Putamen (tissue), 1 donor: Measurements from ENCODE around the gene RB1.
"Not testable (repeated sequence)": the region's sequence is repeated elsewhere in the genome, so short reads cannot be mapped to it uniquely, and the experiment has no call there.

Source experiments
- DNase-seq: peaks from one replicate; pipeline ENCODE4 v3.0.0-alpha.2; 2016; ENCODE audit warnings: low spot score

RB1 gene

DNA sequence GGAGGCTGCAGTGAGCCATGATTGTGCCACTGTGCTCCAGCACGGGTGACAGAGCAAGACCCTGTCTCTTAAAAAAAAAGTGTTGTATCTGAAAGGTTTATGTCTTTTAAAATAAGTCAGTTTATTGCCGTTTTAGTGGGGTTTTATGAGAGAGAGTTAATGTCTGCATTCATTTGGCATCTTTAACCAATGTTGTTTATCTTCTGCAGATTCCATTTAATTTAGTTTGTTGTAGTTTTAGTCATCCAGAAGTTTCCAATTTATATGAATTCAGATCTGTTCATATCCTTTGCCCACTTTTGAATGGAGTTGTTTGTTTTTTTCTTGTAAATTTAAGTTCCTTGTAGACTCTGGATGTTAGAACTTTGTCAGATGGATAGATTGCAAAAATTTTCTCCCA, 146.1 kb downstream of the RB1 start:
- no peak for DNase-seq

DNA sequence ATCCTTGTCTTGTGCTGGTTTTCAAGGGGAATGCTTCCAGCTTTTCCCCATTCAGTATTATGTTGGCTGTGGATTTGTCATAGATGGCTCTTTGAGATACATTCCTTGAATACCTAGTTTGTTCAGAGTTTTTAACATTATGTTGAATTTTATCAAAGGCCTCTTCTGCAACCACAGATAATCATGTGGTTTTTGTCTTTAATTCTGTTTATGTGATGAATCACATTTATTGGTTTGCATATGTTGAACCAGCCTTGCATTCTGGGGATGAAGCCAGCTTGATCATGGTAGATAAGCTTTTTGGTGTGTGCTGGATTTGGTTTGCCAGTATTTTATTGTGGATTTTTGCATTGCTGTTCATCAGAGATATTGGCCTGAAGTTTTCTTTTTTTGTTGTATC, 147.6 kb downstream of the RB1 start:
- not testable (repeated sequence) for DNase-seq

DNA sequence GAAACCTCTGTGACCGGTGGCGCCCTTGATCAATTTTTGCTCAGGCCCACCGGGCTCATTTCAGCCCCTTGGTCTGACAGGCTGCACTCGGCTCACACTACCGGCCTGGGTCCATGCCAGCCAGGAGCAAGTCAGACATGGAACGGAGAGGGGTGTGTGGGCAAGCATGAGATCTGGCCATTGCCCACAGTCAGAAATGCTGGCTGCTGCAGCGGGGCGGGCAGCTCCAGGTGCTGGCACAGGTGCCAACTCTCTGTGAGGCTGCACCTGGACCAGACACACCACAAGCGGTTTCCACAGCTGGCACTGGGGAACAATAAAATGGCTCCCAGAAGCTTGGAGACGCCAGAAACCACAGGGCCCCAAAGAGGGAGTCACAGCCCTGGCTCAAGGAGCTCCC, 153.0 kb downstream of the RB1 start:
- DNase-seq, result no peak

DNA sequence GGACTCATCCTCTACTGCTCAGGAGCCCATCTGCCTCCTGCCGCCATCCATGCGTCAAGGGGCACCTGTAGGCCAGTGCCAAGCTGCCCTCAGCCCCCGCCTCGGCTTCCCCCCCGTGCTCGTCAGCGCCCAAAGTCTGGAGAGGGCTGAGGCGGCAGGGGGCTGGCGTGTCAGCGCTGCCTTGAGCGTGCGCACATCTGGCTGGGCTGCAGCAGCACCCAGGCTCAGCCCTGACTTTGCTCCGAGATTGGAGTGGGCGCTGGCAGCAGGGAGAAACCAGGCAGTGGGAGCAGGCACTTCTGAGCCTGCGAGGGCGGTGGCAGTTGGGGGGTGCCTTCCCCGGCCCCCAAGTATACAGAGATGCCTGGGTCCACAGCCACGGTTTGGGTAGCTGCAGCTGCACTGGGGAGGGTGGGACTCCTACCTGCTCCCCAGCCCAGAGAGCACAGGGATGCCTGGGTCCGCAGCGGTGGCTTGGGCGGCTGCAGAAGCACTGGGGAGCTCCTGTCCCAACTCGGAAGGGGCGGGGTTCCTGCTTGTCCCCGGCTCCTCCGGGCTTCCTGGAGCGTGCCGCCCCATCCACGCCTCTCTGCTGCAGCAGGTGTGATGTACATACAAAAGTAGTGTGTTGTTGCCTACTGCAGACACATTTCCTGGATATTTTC, 154.2 kb downstream of the RB1 start:
- DNase-seq, result no peak

- no peak for DNase-seq
Observed at GRCh38 chr13:48475230-48475629, 171.7 kb downstream of the RB1 start.

GRCh38 chr13:48476215-48476614, 172.7 kb downstream of the RB1 start:
- DNase-seq, result no peak

DNA sequence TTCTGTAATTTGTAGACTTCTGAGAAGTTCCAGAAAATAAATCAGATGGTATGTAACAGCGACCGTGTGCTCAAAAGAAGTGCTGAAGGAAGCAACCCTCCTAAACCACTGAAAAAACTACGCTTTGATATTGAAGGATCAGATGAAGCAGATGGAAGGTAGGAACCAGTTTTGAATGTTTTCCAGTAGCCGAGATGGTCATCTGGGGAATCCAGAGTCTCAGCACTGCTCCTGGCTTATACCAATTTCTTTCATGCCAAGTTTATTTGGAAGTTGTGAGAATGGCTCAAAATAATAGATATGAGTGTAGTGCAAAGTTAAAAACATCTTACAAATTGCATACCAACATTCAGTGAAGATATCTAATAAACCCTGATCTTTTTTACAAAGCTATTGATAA, 173.1 kb downstream of the RB1 start:
- DNase-seq, result no peak

- no peak for DNase-seq
Observed at GRCh38 chr13:48477191-48477855, 173.8 kb downstream of the RB1 start.

- no peak for DNase-seq
Observed at GRCh38 chr13:48478391-48478790, 174.8 kb downstream of the RB1 start.

- no peak for DNase-seq
Observed at GRCh38 chr13:48483575-48483974, 180.0 kb downstream of the RB1 start.

GRCh38 chr13:48485432-48485831, 181.9 kb downstream of the RB1 start:
- no peak for DNase-seq

GRCh38 chr13:48486362-48486761, 182.8 kb downstream of the RB1 start:
- no peak for DNase-seq

GRCh38 chr13:48486836-48487235, 183.3 kb downstream of the RB1 start:
- DNase-seq, result no peak

GRCh38 chr13:48487968-48488367, 184.4 kb downstream of the RB1 start:
- DNase-seq, result no peak

DNA sequence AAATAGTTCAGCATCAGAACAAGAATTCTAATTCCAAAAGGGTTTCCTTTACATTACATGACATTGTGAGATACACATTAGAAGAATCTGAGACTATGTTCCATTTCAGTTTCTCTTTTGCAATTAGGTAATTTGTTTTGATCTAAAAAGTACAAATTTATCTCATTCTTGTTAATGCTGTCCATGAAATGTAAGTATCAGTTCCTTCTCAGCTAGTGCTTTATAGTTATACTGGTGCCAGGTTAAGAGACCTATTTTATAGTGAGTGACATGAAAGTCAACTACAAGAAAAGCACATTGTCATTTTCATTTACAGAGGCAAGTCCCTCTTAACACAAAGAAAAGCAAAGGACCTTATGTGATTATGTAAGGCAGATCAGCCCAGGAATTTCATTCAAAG, 185.4 kb downstream of the RB1 start:
- no peak for DNase-seq

DNA sequence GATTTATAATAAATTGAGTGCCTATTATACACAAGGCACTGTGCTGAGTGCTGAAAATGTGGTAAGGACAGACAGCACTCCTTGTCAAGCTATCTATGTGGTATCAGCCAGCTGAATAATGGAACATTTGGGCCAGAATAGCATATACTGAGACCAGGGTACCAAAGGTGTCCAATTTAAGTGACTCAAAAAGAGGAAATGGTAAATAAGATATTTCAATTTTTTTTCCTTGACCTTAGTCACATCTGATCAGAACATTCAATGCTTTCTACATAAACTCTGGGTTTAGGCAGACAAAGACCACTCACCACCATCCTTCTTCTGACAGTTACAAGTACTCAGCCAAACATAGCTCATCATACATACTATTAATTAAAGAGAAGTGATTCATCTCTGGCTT, 186.1 kb downstream of the RB1 start:
- no peak for DNase-seq

DNA sequence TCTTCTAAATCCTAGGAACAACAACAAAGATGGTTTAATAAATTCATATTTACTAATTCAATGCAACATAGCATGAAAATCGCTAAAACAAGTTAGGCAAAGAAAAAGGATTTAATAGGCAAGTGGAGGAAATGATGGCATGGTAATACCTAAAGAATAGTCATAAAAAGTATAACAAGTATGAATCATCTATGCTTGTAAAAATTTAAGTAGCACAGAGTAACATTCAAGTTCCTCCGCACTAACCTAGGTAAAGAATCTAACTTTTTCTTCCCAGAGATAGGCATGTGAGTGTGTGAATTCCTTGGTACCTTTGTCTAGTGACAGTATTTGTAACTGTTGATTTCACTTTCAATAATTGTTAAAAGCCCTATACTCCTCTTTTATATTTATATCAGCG, 186.7 kb downstream of the RB1 start:
- DNase-seq, result no peak

- DNase-seq, result no peak
Observed at GRCh38 chr13:48491423-48492095, 188.0 kb downstream of the RB1 start.

- DNase-seq, result no peak
Observed at GRCh38 chr13:48492096-48492440, 188.5 kb downstream of the RB1 start.

- peak; percentile 66 for DNase-seq
Observed at GRCh38 chr13:48492470-48493065, 189.0 kb downstream of the RB1 start.

- DNase-seq, result no peak
Observed at GRCh38 chr13:48493066-48493765, 189.7 kb downstream of the RB1 start.

- no peak for DNase-seq
Observed at GRCh38 chr13:48493851-48494250, 190.3 kb downstream of the RB1 start.

DNA sequence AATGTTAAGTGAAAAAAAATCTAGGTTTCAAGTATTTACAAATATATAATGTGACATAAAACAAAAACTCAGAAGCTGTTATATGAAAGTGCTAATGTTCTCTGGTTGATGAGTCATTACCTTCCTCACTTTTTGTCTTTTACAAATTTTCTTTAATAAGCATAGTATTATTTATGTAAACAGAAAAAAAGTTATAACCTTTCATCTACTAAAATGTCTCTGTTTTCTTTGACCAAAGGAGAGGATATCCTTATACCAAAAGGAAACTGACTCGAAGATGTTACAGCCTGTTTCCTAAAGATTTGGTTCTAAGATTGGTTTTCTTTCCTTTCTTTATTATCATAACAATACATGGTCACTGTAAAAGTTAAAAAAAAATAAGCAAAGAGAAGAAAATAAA, 191.3 kb downstream of the RB1 start:
- no peak for DNase-seq
